Upper lobe of right lung (tissue), 1 donor: ENCODE measurements around the gene MC4R. TPM values are rescaled to one million over a fixed set of nuclear protein-coding genes. Genes with fewer than 3 reads are reported as not detected.

Experiments
- ATAC-seq: fragments of 200-7000 bp; cut with Tn5 transposase; one replicate; pipeline ENCODE4 v1.9.1; 2020; ENCODE audit warnings: mild to moderate bottlenecking, moderate library complexity
- DNase-seq: peaks from one replicate; pipeline ENCODE4 v3.0.0-alpha.2; 2020
- H3K27ac ChIP-seq: fragments of 200-600 bp; one replicate; pipeline ENCODE4 v1.8.0; 2022
- H3K27me3 ChIP-seq: fragments of 200-600 bp; one replicate; pipeline ENCODE4 v1.8.0; 2022; ENCODE audit warnings: mild to moderate bottlenecking
- H3K36me3 ChIP-seq: fragments of 200-600 bp; one replicate; pipeline ENCODE4 v1.8.0; 2022
- H3K4me1 ChIP-seq: fragments of 200-600 bp; one replicate; pipeline ENCODE4 v1.8.0; 2022
- H3K4me3 ChIP-seq: fragments of 200-600 bp; one replicate; pipeline ENCODE4 v1.8.0; 2022; ENCODE audit warnings: mild to moderate bottlenecking
- H3K9me3 ChIP-seq: fragments of 200-600 bp; one replicate; pipeline ENCODE4 v1.8.0; 2022
- CTCF ChIP-seq: fragments of 200-600 bp; IDR thresholded peaks from one replicate; pipeline ENCODE4 v1.8.0; 2022; ENCODE audit warnings: antibody characterized with exemption
- intact Hi-C: fragments of 100-400 bp; cut with DNase I; formaldehyde crosslinking; loops from one replicate; pipeline ENCODE4 v1.11.0; 2022
- total RNA-seq: library from RNA; stranded (reverse); fragmentation: NEBNext Ultra II Directional; extraction: Animal tissue kit (Norgen Biotek cat#: 25700); gene quantifications from one replicate; pipeline ENCODE4 v1.2.1, GENCODE V29; 2021
- donor health status: DM: no; HTN: yes; CAD: no; lungs with severe emphysema.

The MC4R gene
- total RNA-seq, 1 donor from 2014 or later: not detected

GRCh38 chr18:60385693-60386092 is 13.1 kb upstream of the MC4R start:
- H3K27me3 ChIP-seq: no peaks in the 10 kb centered on the region
- ATAC-seq (no peak), DNase-seq (no peak)
- no peak overlapping the region for H3K4me3 ChIP-seq
- H3K27ac ChIP-seq: no peak overlapping the region
- TF ChIP-seq CTCF: no peak
- H3K4me1 ChIP-seq: no peaks in the 10 kb centered on the region
- no peaks in the 10 kb centered on the region for H3K36me3 ChIP-seq
- intact Hi-C loops: no loop called here
- no peaks in the 10 kb centered on the region for H3K9me3 ChIP-seq

GRCh38 chr18:60383893-60384292 is 11.3 kb upstream of the MC4R start:
- no peaks in the 10 kb centered on the region for H3K36me3 ChIP-seq
- H3K27ac ChIP-seq: no peak overlapping the region
- ATAC-seq: peak; percentile 38
- no peak for DNase-seq
- H3K4me3 ChIP-seq: no peak overlapping the region
- intact Hi-C loops: no loop called here
- H3K9me3 ChIP-seq: no peaks in the 10 kb centered on the region
- H3K27me3 ChIP-seq: no peaks in the 10 kb centered on the region
- TF ChIP-seq CTCF: no peak
- H3K4me1 ChIP-seq: no peaks in the 10 kb centered on the region

GRCh38 chr18:60377778-60378469 is 5.3 kb upstream of the MC4R start:
- no peak for DNase-seq
- H3K27ac ChIP-seq: no peak overlapping the region

GRCh38 chr18:60372132-60372531 is 443 bp downstream of the MC4R start:
- intact Hi-C loops: no loop called here
- no peaks in the 10 kb centered on the region for H3K9me3 ChIP-seq
- H3K4me3 ChIP-seq: no peak overlapping the region
- no peaks in the 10 kb centered on the region for H3K27me3 ChIP-seq
- TF ChIP-seq CTCF: no peak
- no peaks in the 10 kb centered on the region for H3K36me3 ChIP-seq
- H3K27ac ChIP-seq: no peak overlapping the region
- no peak for DNase-seq
- H3K4me1 ChIP-seq: no peaks in the 10 kb centered on the region
- no peak for ATAC-seq

More at GRCh38 chr18:60377778-60378469, 5.3 kb upstream of the MC4R start:
- TF ChIP-seq CTCF: no peak
- no peaks in the 10 kb centered on the region for H3K4me1 ChIP-seq
- no peaks in the 10 kb centered on the region for H3K27me3 ChIP-seq
- H3K9me3 ChIP-seq: no peaks in the 10 kb centered on the region
- ATAC-seq: peak; percentile 55
- intact Hi-C loops: no loop called here
- H3K4me3 ChIP-seq: no peak overlapping the region
- no peaks in the 10 kb centered on the region for H3K36me3 ChIP-seq

- intact Hi-C loops: no loop called here
These were observed 14.1 kb downstream of the MC4R start for GRCh38 chr18:60358516-60358915.

More at GRCh38 chr18:60358516-60358915, 14.1 kb downstream of the MC4R start:
- ATAC-seq: no peak
- Histone ChIP-seq H3K27ac (no peak overlapping the region), H3K4me3 (no peak overlapping the region), H3K4me1 (no peaks in the 10 kb centered on the region), H3K27me3 (no peaks in the 10 kb centered on the region), H3K9me3 (no peaks in the 10 kb centered on the region), H3K36me3 (no peaks in the 10 kb centered on the region)
- no peak for DNase-seq
- TF ChIP-seq CTCF: no peak
